HG02588 (cell line): ENCODE measurements around the gene TNFRSF13B.
"Not testable (repeated sequence)": the region's sequence is repeated elsewhere in the genome, so short reads cannot be mapped to it uniquely, and the experiment has no call there.

ENCODE experiments used
- ATAC-seq: cut with Tn5 transposase; IDR thresholded peaks from one replicate; pipeline ENCODE4 v1.9.1; 2021; ENCODE audit warnings: mild to moderate bottlenecking, moderate library complexity; ENCODE audit not compliant: unreplicated experiment

Gene TNFRSF13B

DNA sequence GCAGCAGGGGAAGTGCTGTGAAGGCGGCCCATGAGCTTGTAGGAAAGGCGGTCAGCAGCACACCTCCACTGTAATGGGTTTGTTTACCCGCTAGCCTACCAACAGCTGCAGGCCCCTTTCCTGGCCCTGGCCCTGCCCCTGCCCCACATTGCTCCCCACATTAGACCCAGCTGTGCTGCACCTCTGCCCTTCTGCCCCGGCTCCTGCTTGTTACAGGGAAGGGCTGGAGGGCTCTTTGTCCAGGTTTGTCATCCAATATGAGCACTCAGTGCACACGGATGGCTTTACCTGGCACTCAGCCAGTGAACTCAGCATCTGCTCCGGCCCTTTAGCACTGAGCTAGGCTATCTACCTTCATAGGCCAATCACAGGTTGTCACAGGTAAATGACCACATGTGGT lies 36.0 kb upstream of the TNFRSF13B start:
- not testable (repeated sequence) for ATAC-seq

DNA sequence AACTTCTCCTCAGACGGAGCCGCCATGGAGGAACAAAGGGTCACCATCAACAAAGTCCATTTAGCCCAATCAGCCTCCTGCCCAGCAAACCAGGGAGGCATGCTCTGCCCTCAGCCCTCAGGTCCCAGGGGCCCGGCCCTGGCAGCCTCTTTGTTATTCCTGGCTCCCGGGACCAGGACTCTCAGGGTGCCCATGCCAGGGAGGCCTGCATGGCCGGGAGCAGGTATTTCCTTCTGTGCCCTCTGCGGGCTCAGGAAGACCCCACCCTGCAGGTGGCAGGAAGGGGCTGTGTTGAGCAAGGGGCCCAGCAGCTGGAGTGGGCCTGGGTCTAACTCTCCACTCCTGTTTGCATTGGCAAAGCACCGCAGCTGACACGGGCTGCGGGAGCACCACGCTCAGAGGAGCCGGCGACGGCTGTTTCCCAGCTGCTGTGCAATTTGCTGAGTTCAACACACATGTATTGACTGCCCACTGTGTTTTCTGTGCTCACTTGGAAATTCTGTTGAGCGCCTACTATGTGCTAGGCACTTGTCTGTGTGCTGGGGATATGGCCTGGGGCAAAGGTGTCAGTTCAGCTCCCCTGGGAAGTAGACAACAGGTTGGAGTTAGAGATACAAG lies 33.2 kb upstream of the TNFRSF13B start:
- ATAC-seq, result not testable (repeated sequence)

DNA sequence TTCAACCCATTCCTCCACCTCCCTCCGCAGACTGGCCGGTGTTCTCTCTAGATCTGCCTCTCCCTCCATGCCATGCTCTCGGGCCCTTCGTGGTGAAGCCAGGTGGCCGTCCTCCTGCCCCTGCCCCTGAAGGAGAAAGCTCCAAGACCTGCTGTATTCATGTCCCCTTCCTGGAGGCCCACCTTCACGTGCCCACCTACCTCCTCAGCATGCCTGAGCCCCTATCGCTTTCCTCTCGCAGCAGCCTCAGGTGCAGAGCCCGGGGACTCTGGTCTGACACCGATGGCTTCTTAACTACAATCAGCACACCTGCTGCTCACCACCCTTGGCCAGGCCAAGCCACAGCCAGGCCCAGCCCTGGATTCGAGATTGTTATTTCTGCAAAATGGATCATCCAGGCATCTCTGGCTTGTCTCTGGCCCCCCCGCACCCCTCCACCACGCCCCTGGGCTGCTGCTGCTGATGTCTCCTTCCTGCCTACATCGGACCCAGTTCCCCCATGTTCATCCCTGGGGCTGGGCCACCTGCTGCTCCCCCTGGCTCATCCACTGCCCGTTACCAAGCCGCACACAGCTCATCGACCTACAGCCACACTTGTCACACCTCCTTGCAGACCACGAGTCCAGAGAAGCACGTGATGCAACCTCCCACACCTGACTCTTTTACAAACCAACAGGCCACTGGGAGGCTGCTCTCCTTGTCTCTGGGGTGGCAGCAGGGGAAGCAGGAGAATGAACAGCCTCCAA lies 32.5 kb upstream of the TNFRSF13B start:
- ATAC-seq, result no peak

DNA sequence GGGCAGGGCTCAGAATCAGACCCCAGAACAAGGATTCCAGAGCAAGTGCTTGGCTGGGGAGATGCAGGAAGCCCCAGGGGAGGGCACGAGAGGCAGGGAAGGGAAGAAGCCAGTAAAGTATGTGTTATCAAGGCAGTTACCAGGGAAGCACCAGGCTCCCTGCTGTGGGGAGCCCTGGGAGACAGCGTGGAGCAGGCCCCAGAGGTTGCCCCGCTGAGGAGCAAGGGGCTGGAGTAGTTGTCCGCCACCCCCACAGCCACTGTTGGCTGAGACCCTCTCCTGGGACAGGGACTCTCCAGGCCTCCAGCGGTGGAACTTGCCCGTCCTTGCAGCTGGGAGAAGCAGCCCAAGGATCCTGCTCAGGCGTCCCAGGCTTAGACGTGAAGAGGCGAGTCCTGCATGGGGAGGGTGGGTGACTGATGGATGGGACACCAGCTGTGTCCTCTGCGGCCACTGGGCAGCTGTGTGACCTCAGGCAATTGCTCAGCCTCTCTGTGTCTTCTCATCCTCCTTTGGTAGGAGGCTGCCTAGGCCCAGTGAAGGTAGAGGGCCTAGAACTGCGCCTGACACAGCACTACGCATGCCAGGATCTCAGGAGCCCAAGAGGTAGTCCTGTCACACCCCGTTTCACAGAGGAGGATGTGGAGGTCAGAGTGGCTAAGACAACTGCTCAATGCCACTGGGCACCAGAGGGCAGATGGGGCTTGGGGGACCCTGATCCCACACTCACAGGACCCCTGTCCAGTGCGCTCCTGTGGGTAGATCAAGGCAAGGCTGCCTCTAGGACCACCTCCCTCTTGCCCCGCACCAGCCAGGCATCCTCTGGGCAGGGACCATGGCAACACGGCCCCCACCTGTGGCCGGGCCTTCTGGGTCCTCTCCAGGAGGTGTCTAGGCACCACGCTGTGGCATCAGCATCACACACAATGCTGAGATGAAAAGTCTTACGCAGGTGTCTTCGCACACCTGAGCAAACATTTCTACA lies 31.1 kb upstream of the TNFRSF13B start:
- not testable (repeated sequence) for ATAC-seq

DNA sequence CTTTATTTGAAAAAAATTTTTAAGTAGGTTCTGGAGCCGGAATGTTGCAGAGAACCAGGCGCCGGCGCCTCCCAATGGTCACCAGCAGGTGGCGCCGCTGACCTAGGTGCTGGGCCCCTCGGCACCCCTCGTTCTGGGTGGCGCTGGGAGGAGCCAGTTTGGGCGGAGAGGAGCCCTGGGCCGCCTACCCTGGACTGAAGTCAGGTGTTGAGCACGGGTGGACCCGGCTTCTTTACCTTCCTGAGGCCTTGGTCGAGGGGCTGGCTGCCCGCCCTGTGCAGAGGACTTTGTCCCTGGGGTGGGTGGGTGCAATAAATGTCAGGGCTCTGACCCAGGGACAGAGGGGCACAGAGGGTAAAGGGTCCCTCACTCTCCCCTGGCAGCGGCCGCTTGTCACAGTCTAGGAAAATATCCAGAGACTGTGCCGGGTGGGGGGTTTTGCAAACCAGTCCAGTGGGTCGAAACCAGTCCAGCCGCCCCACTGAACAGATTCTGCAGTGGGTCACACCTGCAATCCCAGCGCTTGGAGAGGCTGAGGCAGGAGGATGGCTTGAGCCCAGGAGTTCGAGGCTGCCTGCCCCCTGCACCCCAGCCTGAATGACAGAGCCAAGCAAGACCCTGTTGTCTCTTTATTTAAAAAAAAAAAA lies 30.1 kb upstream of the TNFRSF13B start:
- peak; percentile 82 for ATAC-seq

DNA sequence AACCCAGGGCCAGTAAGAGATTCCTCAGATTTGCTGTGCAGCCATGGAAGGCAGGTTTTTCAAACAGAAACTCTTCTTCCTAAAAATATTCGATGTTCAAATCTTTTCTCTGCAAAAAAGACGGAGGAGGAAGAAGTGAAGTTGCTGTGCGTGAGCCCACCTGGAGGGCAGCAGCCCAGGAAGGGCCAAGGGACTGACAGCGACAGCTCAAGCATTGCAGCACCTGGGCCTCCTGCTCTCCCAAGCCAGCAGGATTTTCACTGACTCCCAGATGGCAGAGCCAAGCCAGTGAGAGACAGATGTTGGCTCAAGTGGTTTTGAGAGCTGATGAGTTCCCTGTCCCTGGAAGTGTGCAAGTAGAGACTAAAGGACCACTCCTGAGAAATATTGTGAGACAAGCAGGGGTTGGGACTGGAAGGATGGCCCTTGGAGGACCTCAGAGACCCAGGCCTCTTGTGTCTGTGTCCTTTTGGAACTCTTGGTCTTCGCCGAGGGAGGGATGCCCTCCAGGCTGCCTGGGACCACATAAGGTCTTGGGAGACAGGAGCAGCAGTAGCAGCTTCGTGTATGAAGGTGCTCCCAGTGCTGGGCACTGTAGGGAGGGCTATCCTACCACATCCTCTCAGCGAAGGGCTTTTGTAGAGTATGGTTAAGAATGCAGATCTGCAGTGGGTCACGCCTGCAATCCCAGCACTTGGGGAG lies 29.3 kb upstream of the TNFRSF13B start:
- no peak for ATAC-seq

DNA sequence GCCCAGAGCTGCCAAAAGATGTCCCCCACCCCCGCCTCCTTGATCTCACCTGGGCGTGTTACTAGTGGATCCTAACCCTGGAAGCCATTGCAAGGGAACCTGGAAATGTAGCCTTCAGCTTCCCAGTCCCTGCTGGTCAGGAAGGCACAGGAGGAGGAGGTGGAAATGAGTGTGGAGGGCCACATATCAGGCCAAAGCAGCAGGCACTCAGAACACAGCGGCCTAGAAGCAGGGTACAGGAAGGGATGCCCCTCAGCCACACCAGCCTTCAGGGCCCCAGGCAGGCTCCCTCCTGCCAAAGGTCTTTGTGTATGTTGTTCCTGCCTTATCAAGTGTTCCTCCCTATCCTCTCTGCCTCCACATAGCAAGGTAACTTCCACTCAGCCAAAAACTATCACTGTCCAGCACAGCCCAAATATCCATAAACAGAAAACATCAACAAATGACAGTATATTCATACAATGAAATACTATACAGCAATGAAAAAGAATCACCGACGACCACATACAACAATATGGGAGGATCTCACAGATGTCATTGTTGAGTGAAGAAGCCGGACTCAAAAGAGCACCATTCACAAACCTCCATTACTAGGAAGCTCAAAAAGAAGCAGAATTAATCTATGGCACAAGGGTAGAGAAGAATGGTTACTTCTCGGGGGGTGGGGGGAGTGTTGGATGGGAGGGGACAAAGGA lies 28.2 kb upstream of the TNFRSF13B start:
- ATAC-seq, result no peak

DNA sequence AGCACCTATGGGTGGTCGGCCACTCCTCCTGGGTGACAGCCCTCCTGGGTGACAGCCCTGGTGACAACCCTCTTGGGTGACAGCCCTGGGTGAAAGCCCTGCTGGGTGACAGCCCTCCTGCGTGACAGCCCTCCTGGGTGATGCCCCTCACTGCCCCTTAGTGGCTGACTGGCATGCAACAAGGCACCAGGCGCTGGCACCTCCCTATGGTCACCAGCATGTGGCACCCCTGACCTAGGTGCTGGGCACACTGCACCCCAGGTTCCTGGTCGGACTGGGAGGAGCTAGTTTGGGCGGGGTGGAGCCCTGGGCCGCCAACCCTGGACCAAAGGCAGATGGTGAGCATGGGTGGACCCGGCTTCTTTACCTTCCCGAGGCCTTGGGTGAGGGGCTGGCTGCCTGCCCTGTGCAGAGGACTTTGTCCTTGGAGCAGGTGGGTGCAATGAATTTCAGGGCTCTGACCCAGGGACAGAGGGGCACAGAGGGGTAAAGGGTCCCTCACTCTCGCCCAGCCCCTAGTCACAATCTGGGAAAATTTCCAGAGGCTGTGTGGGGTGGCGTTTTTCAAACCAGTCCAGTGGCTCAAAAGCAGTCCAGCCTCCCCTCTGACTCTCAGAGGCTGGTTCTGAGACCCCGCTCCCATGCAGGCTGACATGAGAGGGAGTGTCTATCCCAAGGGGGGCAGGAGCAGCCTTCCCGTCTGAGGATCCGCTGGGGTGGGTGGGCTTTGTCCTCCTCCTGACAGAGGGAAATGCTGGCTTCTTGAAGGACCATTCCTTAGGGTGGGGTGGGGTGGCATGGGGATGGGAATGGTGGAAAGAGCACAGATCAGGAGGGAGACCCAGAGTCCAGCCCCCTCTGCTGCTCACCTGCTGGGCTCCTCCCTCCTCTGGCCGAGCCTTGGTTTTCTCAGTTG lies 25.9 kb upstream of the TNFRSF13B start:
- ATAC-seq, result peak; percentile 49

DNA sequence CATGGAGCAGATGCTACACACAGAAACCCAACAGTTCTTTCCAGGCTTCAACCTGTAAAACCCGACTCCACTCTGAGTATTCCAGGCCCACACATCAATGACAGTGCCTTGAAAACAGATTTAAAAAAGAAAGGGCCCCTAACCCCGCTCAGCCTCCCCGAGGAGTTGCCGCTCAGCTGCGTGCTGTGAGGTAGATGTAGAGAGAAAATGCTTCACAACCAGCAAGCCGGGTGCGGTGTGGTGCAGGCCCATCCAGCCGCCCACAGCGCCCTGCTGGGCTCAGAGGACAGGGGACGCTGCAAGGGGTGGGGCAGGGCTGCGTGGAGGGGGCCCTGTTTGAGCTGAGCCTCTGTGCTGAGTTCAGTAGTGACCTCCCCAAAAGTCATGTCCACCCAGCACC lies 24.8 kb upstream of the TNFRSF13B start:
- not testable (repeated sequence) for ATAC-seq

DNA sequence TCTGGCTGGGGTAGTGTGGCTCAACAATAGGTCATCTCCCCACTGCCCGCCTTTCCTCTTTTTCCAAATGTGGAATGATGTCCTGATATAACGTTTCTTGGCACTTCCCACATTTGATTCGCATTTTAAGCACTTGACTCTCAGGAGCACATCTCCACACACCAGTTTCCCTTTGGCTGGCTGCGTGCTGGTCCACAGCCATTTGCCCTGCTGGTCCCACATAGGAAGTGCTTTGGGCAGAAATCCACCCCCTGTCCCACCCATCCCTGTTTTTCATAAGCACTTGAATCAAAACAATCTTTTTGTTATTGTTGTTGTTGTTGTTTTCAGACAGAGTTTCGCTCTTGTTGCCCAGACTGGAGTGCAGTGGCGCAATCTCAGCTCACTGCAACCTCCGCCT lies 24.0 kb upstream of the TNFRSF13B start:
- no peak for ATAC-seq

DNA sequence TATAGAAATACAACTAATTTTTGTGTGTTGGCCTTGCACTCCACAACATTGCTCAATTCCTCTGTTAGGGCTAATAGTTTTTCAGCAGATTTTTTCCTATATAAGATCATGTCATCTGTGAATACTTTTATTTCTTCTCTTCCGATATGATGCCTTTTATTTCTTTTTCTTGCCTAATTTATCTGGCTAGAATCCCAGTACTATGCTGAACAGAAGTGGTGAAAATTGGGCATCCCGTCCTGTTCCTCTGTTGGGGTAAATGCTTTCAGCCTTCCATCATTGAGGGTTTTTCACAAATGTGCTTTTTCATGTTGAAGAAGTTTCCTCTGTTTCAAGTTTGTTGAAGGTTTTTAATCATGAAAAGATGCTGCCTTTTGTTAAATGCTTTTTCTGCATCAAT lies 22.7 kb upstream of the TNFRSF13B start:
- no peak for ATAC-seq

DNA sequence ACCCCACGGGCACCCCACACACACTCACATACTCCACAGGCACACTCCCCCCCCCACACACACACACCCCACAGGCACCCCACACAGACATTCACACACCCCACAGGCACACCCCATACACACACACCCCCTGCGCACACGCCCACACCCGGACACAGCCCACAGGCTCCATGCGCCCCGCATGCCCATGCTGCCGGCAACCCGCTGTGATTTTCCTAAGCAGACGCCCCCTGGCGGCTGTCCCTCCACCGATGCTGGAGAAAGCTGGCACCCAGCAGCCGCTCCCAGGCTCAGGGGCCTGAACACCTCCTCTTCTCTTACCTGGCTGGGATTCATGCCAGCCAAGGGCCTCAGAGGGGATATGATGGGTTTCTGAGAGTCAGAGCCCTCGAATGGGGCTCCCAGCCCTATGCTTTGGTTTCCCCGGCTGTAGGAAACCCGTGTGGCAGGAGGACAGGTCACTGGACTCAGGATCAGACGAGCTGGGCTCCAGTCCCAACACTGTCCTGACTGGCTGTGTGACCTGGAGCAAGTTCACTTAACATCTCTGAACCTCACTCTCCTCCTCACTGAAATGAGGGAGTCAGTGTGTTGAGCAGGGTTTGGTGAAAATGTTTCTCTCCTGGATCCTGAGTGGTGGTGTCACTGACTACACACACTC lies 19.6 kb upstream of the TNFRSF13B start:
- no peak for ATAC-seq

DNA sequence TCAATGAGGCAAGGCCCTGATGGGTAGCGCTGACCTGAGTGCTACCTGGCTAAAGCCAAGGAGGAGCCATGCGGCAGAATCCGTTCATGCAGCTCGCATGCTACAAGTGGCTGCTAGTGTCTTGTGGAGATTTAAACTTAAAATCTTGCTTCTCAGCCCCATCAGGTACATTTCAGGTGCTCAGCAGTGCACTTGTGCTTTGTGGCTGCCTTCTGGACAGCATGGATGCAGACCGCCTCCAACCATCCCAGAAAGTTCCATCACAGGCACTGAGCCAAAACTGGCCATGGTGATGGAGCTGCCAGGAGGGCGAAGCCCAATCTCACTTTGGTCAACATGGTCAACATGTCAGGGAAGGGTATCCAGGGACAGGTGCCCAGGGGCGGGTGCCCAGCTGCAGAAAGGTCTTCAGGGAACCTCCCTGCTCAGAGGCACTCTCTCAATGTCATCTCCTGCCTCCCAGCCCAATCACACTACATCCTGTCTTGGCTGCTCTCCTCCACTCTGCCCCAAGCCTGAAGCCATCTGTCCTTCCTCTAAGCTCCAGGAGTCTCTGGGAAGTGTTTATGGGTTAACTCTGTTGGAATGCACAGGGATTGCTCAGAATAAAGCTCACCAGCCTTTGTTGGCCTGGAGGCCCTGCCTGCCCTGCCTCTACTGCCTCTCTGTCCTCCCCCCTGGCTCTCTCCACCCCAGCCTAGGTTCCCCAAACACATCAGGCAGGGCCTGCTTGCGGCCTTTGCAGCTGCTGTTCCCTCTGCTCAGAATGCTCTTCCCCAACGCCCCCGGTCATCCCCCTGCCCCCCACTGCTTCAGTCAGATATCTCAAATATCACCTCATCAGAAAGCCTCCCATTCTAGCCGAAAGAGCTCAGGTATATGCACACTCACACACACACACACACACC lies 18.3 kb upstream of the TNFRSF13B start:
- no peak for ATAC-seq

DNA sequence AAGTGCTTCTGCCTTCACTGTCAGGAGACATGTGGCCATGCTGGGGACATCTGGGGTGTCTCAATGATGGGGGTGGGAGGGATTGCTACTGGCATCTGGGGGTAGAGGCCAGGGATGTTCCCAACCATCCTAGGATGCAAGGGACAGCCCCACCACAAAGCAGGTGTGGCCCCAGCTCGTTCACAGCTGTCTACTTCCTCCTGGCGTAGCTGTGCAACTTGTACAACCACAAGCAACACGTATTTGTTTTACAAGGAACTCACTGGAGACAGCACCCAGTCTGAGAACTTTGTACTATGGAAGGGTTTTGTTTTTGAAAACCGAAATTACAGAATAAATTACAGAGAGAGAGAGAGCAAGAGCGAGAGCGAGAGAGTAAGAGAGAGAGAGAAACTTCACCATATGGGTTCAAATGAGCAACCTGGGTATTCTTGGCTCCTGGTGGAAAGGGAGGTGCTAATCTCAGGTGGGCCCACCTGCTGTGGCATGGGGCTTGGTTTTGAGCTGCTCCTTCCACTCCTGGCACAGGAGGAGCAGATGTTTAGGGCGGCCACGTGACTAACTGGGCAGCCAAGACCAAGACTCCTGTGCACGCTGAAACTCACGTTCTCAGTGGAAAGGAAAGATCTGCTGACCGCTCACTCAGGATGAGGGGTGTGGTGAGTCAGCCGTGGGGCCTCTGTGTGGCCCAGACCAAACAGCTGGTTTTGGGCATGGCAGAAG lies 17.5 kb upstream of the TNFRSF13B start:
- peak; percentile 29 for ATAC-seq

DNA sequence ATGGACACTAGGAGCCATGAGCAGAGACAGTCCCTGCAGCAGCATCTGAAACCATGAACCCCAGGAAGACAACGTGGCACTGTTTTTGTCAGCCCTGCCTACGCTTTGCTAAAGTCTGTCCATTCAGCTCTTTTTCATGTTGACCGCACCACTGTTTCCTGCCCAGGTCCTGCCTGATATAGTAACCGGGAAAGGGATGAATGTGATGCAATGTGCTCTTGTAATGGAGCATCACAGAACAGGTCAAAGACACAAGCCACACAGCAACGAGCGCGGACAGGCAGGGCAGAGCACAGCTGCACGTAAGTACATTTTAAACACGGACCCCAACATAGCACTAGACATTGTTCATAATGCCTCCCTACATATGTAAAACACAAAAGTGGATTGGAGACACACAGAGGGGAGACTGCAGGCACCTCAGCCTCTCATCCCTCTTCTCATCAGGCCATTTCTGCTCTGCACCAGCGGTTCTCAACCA lies 16.9 kb upstream of the TNFRSF13B start:
- peak; percentile 0 for ATAC-seq

DNA sequence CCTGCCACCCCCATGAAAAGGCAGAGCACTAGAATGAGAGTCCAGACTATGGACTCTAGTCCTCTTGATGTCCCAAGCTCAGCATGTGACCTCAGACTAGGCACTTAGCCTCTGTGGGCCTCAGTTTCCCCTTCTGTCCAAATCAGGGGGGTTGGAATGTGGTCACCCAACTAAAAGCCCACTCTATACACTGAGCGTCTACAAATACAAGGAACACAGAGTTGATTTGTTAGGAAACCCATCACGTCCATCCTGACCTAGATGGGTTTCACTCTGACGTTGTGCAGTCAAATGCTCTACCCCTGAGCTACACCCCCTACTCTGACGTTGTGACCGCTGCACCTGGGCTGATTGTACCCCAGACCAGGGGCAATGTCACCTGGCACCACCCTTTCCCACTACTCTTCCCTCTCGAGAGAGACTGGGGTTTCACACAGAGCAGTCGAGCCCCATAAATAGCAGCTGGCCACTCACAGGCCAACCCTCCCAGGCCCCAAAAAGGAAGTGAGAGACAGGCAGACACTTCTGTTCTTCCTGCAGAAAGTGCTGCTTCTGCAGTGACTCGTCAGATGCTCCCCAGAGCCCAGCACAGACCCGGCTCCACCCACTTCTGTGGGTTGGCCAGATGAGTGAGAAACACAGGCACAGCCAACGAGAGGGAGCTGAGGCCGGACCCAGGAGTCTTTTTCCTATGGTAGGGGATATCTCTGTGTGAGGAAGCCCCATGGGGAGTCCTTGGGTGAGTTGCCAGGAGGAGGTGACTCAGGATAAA lies 16.1 kb upstream of the TNFRSF13B start:
- ATAC-seq, result peak; percentile 57
